HG03280 (cell line): ENCODE measurements around the gene CPNE8.

Source experiments
- ATAC-seq: cut with Tn5 transposase; IDR thresholded peaks from one replicate; pipeline ENCODE4 v1.9.1; 2021; ENCODE audit warnings: mild to moderate bottlenecking, moderate library complexity; ENCODE audit not compliant: unreplicated experiment

The CPNE8 gene

DNA sequence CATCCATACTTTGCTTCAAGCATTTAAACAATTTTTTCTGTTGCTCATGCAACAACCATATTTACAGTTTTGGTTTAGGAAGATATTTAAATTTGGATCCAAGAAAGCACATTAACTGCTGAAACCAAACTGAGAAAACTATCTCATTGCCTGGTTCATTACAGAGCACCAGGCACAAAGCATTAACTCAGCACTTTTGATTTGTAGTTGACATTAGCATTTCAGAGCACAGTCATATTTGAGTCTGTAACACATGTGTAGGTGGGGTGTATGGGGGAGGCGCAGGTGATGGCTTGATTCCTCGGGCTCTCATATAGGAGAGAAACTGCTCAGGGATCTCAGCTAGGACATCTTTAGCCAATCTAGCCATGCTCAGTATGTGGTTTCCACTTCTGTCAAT lies 251.7 kb downstream of the CPNE8 start:
- ATAC-seq: no peak

DNA sequence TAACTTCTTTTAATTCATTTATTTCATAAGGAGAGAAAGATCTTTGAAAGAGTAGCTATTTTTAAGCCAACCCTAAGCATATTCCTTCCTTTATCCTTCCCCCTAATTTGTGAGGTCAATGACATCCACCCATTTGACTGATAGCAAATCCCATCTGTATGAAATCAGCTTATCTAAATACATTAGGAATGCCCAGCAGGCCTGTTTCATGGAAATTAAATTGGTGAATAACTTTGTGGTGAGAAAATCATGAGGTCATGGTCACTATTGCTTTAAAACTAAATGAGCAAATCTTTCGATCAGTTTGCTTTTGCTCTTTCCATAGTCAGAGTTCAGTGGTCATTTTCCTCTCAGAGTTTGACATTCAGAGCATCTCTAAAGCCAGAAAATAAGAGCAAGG lies 256.6 kb downstream of the CPNE8 start:
- ATAC-seq: no peak

DNA sequence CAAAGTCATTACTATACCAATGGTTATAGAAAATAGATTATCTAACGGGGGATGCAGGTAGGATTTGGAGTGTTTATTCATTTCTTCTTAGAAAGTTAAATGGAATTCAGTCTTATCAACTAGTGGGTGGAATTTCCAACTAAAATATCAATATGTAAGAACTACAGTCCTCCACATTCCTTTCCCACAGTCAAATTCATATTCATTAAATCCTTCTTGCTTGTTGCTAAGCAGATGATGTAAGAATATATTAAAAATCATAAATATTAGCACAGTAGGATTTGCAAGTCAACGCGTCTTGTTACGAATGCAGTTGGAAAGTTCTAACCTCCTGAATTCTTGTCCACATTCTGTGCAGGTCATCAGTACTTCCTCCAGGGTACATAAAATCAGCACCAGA lies 259.2 kb downstream of the CPNE8 start:
- no peak for ATAC-seq

DNA sequence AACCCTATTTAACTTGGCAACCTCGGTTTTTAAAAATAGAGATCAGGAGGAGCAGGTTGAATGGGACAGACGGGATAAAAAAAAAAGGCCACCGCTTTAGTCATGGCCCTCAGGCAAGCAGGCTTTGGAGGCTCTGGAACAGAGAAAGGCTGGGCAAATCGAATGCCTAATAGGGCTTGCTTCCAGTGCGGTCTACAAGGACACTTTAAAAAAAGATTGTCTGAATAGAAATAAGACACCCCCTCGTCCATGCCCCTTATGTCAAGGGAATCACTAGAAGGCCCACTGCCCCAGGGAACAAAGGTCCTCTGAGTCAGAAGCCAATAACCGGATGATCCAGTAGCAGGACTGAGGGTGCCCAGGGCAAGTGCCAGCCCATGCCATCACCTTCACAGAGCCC lies 265.8 kb downstream of the CPNE8 start:
- no peak for ATAC-seq

DNA sequence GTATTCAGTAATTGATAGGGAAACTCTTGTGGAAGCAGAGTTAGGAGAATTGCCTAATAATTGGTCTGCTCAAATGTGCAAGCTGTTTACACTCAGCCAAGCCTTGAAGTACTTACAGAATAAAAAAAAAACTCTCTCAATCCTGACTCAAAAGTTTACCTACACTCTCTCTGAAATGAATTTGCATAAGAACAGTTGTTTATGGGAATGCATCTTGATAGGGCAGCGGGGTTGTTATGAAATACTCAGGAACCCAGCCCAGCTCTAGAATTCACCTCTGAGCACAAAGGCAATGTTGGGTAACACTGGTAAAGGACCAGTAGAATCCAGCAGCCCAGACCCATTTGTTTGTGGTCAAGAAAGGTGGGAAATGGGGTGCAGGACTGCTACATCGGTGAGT lies 267.0 kb downstream of the CPNE8 start:
- no peak for ATAC-seq

DNA sequence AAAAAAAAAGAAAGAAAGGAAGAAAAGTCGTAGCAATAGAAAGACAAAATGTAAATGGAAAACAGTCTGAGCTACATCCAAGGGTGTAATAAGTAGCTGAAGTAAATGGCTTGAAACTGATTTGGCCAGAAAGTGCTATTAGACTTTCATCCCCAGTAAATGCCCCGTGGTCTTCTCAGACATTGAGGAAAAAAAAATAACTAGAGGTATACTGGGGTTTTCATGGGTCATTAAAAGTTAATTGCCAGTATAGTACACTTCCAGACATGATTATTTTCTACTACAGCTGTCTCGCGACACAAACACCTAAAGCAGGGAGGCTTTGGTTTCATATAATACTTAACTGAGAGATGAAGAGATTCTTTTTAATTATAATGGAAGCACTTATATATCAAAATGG lies 271.9 kb downstream of the CPNE8 start:
- no peak for ATAC-seq

DNA sequence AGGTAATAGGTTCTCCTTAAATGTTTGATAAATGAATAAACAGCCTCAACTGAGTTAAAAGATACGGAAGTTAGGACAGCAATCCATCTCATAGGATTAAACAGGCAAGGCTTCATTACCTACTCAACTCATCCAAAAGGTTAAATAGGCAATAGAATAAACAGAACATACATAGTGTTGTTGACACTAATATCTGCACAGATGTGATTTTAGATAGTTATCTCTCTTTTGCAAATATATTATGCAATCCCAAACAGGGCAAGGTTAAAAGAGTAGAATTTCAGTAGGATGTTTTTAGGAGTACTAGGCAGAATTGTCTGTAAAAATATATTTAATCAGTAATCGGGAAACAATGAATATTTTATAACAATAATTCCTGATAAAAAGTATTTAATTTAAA lies 276.3 kb downstream of the CPNE8 start:
- ATAC-seq: no peak

DNA sequence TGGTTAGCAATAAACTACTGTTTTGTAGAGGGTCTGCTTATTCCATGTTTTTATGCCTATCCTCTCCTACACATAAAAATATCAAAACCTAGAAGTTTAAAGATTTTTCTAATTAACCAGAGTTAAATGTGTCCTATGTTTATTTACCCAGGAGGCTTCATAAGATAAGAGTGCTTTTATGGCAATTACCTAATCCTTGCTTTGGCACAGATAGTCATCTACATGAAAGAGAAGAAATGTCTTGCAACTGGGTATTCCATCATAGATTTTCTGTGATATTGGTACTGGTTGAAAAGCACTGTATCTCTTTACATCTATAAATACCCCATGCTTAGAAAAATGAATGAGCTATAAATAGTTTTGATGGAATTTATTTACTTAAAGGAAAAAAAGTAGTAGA lies 277.1 kb downstream of the CPNE8 start:
- ATAC-seq: no peak

DNA sequence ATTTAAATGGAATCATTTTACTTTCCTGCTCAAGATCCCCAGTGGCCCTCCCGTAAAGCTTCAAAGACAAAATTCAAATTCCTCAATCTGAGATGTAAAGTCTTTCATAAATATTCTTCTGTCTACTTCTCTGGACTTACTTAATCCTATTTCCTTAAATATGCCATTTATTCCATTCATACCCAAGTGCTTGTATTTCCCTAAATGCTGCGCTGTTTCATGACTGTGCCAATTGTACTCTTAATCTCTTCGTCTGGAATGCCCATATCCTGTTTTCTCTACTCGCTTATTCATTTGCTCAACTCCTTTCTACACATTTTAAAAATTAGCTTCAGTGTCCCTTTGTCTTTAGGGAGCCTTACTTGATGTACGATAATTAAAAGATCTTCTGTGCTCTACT lies 280.1 kb downstream of the CPNE8 start:
- ATAC-seq: no peak

DNA sequence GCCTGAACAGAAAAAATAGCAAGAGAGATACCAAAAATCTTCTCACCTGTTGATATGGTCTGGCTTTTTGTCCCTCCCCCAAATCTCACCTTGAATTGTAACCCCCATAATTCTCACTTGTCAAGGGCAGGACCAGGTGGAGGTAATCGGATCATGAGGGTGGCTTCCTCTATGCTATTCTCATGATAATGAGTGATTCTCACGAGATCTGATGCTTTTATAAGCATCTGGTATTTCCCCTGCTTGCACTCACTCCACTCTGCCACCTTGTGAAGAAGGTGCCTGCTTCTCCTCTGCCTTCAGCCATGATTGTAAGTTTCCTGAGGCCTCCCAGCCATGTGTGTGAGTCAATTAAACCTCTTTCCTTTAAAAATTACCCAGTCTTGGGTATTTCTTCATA lies 291.2 kb downstream of the CPNE8 start:
- ATAC-seq: no peak

DNA sequence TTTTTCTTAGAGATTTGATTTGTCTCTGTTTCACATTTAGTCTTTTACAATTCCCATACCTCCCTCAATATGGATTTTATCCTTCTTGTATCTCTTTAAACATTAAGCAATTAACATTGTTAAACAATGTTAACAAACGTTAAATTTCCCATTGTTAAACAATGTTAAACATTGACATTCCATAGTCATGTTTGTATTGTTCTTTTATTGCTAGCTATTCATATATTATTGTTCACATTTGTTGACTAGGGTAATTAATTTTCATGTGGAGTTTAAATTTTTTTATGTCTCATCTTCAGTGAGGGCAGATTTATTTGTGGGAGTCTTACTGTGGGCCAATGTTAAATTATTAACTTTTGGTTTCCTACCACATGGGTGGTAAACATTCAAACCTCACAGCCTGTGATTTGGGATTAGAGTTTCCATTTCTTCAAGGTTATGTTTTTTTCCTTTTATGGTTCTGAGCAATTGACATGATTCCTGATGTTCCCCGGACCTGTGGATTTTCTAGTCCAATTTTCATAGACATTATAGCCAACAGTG lies 294.5 kb downstream of the CPNE8 start:
- ATAC-seq: no peak

DNA sequence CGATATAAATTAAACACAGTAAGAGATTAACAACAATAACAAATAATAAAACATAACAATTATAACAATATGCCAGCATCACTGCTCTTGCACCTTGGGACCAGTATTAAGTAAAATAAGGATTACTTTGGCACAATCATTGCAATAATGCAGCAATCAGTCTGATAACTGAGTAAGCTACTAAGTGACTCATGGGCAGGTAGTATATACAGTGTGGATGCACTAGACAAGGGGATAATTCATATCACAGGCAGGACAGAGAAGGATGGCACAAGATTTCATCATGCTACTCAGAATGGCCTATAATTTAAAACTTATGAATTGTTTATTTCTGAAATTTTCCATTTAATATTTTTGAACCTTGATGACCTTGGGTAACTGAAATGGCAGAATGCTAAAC lies 298.1 kb downstream of the CPNE8 start:
- ATAC-seq: no peak
